Activated CD8-positive, alpha-beta memory T cell treated with anti-CD3 and anti-CD28 coated beads, Interleukin-2, amount 50 U/mL, for 48 hours (primary cell): ENCODE data around the gene PKD1.

Experiments
- DNase-seq: peaks from one replicate; pipeline ENCODE4 v3.0.0-alpha.2; 2020

PKD1 gene

GRCh38 chr16:2043667-2044451 lies 91.8 kb downstream of the PKD1 start:
- DNase-seq = no peak

GRCh38 chr16:2042986-2043666 lies 92.6 kb downstream of the PKD1 start:
- no peak for DNase-seq

GRCh38 chr16:2042171-2042985 lies 93.3 kb downstream of the PKD1 start:
- no peak for DNase-seq

DNA sequence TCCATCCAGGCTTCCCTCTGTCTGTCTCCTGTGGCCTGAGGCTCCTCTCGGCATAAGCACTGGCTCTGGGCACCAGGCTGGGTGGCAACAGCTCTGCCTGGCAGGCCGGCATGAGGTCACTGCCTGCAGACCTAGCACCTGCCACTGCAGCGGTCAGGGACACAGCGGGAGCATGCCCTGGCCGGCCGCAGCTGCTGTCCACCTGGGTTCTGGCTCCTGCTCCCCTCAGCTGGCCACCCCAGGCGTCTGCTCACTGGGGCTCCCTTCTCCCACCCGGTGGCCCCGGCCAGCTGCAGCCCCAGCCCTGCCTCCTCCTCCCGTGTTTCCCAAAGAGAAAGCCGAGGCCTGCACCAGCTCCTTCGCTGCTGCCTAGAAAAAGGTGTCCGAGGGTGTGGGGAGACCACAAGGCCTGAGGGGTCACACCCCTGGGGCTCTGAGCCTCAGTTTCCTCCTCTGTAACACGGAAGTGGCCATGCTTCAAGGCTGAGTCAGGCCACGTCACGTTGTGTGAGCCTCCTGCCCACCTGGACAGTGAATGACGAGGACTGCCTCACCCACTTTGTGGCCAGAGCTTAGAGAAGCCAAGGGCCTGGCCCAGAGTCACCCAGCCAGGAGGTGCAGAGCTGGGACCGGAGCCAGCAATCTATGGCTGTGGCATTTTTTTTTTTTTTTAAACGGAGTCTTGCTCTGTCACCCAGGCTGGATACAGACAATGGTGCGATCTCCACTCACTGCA lies 94.7 kb downstream of the PKD1 start:
- no peak for DNase-seq

DNA sequence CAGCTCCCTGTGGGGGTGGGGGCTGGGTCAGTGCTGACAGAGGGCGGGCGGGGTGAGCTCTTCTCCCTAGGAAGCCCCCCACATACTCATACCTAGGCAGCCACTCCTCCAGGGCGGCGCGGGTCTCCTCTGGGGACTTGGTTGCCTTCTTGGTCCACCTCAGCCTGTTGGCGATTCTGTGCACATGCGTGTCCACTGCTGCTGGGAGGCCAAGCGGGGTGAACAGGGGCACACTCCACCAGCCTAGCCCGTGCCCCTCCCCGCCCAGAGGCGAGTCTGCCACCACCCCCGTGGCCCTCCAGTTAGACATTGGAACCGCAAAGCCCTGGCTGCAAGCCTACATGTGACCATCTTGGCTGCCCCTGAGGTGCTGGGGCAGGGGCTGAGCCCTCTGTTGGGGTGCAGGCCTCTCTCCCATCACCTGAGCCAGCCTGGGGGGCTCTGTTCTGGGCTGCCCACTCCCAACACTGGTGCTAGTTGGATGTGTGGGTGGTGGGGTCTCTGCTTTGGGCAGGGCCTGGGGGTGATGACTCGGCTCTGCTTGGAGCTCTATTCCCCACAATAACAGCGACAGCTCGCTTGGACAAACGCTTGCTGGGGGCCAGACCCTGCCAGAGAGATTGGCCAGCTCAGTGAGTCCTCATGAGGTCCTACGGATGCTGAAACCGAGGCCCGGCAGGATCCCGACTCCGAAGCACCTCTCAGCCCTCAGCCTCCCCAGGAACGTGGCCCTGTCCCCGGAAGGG lies 95.5 kb downstream of the PKD1 start:
- DNase-seq = no peak

GRCh38 chr16:2039274-2040031 lies 96.2 kb downstream of the PKD1 start:
- no peak for DNase-seq
